Dermis blood vessel endothelial cell (primary cell): ENCODE measurements around the gene BICRAL. TPM values are rescaled to one million over a fixed set of nuclear protein-coding genes. Genes with fewer than 3 reads are reported as not detected.

Source experiments
- DNase-seq: peaks from one replicate; pipeline ENCODE4 v3.0.0; 2010
- total RNA-seq: library from RNA; depleted of rRNA; stranded (reverse); fragments of >200 nt; gene quantifications from 2 replicates; pipeline ENCODE4 v1.2.3, GENCODE V29; 2014

Gene BICRAL
- total RNA-seq, 1 donor from 2014 or later = 4.9 TPM

DNA sequence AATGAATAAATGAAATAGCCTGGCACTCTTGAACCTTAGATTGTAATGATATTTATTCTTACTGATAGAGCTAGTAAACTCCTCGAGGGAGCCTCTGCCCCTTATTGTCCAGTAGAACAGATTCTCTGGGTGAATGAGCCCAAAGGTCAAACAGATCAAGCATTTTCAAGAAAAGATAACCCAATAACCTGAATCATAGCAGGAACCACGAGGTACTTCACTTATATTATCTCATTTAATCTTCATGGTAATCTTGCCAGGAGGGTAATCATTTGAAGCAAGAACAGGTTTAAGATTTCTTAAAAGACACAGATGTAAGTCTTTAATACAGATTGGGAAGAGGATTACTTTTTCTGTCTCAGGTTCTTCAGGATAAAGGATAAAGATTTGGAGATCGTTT, 18.9 kb upstream of the BICRAL start:
- DNase-seq = no peak

DNA sequence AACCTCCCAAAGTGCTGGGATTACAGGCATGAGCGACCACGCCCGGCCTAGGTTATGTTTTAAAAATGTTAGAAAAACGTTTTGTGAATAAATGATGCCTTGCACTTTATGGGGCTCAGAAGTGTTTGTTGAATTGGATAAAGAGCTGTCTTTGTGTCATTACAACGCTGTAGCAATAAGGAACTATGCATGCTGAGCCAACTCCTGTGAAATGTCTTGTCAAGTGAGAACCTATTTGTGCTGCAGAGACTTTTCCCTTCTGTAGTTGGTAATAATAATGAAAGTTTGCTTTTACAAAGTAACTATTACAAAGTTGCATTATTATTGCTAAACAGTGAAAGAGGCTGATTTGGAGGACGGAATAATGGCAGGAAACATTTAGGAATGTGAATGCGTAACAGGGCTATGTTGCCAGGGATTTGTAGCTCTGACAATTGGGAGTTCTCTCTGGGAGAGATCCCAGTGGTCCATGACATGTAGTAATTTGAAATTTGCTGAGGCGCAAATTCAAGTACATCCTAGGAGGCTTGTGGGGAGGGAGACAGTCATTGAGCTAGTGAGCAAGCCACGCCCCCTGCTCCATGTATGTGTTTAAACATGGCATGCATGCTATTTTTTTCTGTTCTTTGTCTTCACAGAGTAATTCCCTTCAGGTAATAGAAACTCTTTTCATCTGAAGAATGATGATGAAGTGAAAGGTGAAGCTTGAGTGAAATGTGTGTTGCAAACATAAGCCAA, 16.8 kb upstream of the BICRAL start:
- DNase-seq = peak; percentile 16

DNA sequence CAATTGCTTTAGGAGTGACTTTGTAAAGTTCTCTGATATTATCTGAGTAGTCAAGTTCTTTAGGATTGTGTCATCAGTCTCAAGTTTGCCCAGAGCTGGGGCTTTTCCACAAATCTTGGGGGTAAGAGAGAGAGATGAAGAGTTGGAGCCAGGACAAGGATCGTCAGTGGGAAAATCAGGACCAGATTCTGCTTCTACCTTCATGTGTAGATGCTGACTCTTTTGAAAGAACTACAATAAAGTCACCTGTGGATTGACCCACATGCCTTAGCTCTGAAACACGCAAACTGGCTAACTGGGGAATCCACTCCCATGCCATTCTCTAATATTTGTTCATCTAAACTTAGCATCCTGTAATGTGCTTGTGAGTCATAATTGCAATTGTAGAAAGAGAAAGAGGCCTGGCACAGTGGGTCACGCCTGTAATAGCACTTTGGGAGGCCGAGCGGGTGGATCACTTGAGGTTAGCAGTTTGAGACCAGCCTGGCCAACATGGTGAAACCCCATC, 15.6 kb upstream of the BICRAL start:
- DNase-seq = peak; percentile 36

- no peak for DNase-seq
Observed at GRCh38 chr6:42769051-42769450, 12.8 kb upstream of the BICRAL start.

- DNase-seq = no peak
Observed at GRCh38 chr6:42769836-42770235, 12.0 kb upstream of the BICRAL start.

- DNase-seq = no peak
Observed at GRCh38 chr6:42771741-42772100, 10.1 kb upstream of the BICRAL start.

DNA sequence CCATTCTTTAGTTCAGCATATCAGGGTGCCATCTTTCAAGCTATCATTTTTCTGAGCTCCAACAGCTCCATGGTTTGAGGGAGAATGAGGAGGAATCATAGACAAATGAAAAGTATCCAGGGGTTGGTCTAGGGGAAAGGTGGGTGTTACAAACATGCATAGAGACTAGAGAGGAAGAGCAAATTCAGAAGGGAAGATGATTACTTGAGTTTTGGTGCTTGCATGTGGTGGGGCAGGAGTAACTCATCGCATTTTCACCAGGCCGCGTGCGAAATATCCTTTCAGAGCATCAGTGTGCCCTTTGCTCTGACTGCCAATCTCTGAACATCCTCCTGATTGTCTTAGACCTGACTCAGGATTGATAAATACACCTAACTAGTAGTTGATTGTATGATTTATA, 7.7 kb upstream of the BICRAL start:
- no peak for DNase-seq

DNA sequence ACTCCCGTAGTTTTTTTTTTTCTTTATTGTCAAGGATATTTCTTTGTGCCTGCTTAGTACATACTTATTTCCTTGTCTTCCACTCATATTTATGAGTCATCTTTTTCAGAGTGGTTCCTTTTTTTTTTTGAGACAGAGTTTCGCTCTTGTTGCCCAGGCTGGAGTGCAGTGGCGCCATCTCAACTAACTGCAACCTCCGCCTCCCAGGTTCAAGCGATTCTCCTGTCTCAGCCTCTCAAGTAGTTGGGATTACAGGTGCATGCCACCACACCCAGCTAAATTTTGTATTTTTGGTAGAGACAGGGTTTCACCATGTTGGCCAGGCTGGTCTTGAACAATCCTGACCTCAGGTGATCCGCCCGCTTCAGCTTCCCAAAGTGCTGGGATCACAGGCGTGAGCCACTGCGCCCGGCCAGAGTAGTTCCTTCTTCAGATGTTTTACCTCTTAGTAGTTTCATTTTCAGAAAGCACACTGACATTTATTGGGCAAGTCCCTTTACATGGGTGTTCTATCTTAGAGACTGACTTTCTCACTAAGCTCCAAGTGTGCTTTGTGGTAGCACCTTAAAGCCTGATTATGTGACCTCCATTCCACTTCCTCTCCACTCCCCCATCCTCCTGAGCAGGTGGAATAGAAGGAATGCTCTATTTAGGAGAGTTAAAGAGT, 6.9 kb upstream of the BICRAL start:
- peak; percentile 15 for DNase-seq

GRCh38 chr6:42777126-42777822, 4.6 kb upstream of the BICRAL start:
- DNase-seq = no peak

DNA sequence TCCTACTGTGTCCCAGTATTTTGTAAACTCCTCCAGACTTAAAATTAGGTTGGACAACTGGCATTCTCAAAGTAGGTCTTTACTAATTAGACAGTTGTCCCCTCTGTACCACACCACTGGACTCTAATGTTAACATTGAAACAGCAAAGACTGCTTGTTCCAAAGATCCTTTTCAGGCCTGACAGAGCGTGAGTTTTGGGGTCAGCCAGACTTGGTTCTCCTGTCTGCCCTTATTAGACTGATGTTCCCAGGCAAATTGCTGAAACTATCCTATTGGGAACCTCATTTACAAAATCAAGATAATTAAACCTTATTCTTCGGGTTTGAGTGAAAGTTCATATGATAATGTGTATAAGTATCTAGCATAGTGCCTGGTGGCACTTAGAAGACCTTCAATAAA, 3.7 kb upstream of the BICRAL start:
- DNase-seq = no peak

- DNase-seq = no peak
Observed at GRCh38 chr6:42779521-42779920, 2.3 kb upstream of the BICRAL start.

GRCh38 chr6:42781546-42781795, 381 bp upstream of the BICRAL start:
- peak; percentile 37 for DNase-seq

GRCh38 chr6:42782689-42783176, 881 bp downstream of the BICRAL start:
- DNase-seq = peak; percentile 91

DNA sequence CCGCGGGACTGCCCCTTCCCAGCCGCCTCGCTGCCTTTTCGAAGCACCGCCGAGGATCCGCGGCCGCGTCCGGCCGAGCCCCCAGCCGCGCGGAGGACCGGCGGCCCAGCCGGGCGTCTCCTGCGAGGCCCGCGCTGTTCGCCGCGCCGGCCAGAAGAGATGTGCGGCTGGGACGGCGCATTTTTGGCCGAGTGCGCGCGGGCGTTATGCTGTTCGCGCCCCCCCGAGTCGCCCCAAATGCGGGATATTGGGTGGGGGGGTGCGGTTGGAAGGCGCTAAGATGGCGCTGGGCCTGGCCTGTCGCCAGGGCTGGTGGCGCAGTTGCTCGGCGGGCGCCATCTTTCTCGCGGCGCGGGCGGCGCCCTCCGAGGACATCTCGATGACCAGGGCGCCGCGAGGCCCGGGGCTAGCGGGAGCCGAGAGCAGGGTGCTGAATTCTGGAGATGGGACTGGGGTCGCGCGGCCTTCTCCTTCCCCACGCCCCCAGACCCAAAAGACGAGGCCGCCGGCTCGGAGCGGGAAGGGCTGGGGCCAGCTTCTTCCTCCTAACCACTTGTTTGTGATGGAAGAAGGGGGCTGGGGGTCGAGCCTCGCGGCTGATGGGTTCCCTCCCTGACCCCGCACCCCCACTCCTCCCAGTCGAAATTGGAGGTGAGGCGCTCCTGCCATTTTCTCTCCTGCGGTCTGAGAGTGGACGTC, 1.5 kb downstream of the BICRAL start:
- DNase-seq = peak; percentile 78

DNA sequence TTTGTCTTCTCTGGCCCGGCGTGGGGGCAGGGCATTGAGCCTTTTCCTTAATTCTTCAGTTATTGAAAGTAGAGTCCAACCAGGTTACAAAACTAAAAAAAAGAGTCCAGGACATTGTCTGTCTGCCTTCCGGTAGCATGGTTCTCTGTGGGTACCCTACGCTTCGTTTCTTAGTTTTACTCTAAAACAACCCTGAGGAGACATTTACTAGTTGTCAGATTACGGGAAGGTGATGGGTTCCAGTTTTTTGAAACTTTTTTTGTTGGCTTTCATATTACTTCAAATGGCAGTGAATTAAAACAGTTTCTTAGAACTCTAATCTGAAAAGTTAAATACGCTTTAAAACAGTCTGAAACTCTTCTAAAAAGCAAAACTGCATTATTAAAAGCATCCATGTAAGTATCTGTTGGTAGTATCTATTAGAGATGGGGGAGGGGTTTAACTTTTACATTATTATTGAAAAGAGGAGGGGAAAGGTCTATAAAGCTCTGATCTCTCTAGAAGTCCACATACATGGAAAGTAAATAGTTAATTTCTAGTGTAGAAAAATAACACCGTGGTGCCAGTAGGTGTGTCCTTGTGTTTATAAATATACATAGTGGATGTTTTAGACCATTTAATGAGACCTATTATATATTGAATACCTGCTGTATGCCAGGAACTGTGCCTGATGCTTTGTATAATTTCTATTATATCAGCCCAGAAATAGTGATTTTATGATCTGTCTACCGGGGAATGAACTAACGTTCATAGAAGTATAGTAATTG, 2.2 kb downstream of the BICRAL start:
- peak; percentile 33 for DNase-seq

DNA sequence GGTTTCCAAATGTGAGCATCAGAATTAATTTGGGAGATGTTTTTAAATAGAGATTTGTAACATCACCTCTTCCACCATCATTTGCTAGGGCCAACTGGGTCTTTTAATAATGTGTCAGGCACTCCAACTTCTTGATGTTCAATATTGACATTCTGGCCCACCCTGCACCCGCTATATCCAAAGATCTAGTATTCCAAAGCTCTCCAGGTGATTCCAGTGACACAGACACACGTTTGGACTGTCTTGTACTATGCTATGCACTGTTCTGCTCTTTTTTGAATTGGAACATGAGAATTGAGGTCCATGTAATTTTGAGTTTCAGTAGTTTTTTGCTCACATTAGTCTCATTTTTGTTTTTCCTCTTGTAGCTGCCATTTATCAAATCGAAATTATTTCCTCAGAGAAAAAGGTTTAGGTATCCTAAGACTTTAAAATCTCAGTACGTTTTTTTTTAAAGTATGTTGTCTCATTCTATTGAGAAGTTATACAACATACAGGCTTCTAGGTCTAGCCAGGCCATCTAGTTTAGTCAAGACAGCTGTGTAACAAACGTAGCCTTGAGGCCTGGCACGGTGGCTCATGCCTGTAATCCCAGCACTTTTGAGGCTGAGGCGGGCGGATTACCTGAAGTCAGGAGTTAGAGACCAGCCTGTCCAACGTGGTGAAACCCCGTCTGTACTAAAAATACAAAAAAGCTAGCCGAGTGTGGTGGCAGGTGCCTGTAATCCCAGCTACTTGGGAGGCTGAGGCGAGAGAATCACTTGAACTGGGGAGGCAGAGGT, 3.1 kb downstream of the BICRAL start:
- DNase-seq = peak; percentile 12

GRCh38 chr6:42786525-42786985, 4.7 kb downstream of the BICRAL start:
- no peak for DNase-seq

DNA sequence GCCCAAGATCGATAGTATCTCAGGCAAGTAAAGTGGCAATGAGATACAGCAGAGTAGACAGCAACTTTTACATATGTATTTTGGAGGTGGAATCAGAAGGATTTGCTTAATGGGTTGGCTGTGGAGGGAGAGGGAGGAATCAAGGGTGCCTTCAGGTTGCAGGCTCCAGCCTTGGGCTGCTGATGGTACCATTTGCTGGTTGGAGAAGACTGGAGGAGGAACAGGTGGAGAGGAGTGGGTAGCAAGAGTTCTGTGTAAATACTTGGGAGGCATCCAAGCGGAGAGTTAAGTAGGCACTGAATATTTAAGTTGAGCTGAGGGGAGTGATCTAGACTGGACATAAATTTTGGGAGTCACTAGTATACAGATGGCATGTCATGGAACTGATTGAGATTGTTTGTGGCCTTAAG, 5.2 kb downstream of the BICRAL start:
- no peak for DNase-seq

DNA sequence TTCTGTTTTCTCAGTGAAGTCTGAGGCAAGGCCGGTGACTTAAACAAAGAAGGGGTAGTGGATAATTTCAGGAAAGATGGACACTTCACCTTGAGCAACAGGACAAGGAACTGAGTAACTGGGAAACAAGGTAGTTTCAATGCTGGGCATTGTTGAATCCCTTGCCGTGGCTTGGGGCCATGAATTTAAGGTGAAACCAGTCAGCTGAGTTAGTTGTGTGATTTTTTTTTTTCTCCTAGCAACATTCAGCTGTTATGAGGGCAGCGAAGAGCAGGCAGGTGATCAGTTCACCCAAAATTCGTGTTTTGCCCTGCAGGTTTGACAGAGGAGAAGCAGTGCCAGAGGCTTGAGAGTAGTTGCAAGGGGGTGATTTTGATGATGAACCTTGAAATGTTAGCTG, 6.8 kb downstream of the BICRAL start:
- DNase-seq = no peak

DNA sequence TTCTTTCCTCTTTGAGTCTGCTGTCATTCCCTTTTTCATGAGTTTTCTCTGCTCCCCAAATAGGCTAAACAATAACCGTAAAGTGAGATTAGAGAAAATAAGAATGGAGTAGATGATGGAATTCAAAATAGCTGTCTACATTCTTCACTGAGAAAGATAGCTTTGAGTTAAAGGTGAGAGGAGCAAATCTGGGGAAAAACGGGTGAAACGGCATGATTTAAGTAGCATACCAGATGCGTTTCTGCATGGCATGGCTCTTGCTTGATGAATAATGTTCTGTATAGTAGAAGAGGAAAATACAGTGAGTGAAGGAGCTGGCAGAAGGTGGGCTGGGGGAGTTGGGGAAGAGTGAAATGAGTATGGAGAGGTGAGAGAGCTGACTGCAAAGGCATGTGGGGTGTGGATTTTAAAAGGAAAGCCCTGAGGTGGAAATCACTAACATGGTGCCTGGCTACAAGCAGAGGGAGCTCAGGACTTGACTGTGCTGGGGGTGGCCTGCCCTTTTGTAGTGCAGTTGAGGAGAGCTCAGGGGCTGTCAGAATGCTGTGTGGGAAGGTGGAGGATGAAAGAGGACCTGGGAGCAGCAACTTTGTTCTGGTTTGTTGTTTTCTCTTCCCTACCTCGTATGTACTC, 8.8 kb downstream of the BICRAL start:
- no peak for DNase-seq
